WTC11 (cell line): ENCODE measurements around the gene CDCP1. TPM values are rescaled to one million over a fixed set of nuclear protein-coding genes. Genes with fewer than 3 reads are reported as not detected.
A peak's percentile ranks its signal among the peaks of the same experiment; 100 is the strongest.

ENCODE experiments used
- ATAC-seq: fragments of 200-7000 bp; cut with Tn5 transposase; 2 replicates; pipeline ENCODE4 v1.10.0; 2021; ENCODE audit warnings: mild to moderate bottlenecking, moderate library complexity
- CTCF ChIA-PET: fragments of 300-600 bp; sonication (Branson Sonifier 250); formaldehyde crosslinking; loops from one replicate; lab custom pipeline; 2021; ENCODE audit warnings: antibody characterized with exemption; lab: Charles Lee
- POLR2A ChIA-PET: fragments of 350-600 bp; sonication (Branson Sonifier 250); formaldehyde crosslinking; loops from one replicate; lab custom pipeline; 2021; ENCODE audit warnings: antibody characterized with exemption; lab: Charles Lee
- DNase-seq: peaks from one replicate; pipeline ENCODE4 v3.0.0; 2021; ENCODE audit warnings: low spot score
- H3K27ac Mint-ChIP-seq: 2 replicates; pipeline ENCODE4 v1.8.0; 2021; ENCODE audit warnings: mixed read lengths
- H3K27me3 Mint-ChIP-seq: 2 replicates; pipeline ENCODE4 v1.8.0; 2021; ENCODE audit warnings: low read depth, mild to moderate bottlenecking, moderate library complexity, mixed read lengths
- H3K36me3 Mint-ChIP-seq: 2 replicates; pipeline ENCODE4 v1.8.0; 2021; ENCODE audit warnings: mixed read lengths
- H3K4me1 Mint-ChIP-seq: 2 replicates; pipeline ENCODE4 v1.8.0; 2022; ENCODE audit warnings: mixed read lengths
- H3K4me3 Mint-ChIP-seq: 2 replicates; pipeline ENCODE4 v1.8.0; 2021; ENCODE audit warnings: mild to moderate bottlenecking, moderate library complexity, mixed read lengths
- H3K9me3 Mint-ChIP-seq: 2 replicates; pipeline ENCODE4 v1.8.0; 2021; ENCODE audit warnings: mixed read lengths
- HMGA2 ChIP-seq: fragments of 250-450 bp; sonication (Bioruptor Pico); IDR thresholded peaks from 2 replicates; pipeline ENCODE4 v1.4.0; 2021; ENCODE audit warnings: mild to moderate bottlenecking, moderate library complexity
- IRF2 ChIP-seq: sonication (generic); formaldehyde crosslinking; IDR thresholded peaks from 2 replicates; pipeline ENCODE4 v1.8.0; 2022; ENCODE audit warnings: low read depth, missing genetic modification reagents, borderline replicate concordance
- JAZF1 ChIP-seq: fragments of 250-450 bp; sonication (Bioruptor Pico); IDR thresholded peaks from 2 replicates; pipeline ENCODE4 v1.9.0; 2021; ENCODE audit warnings: moderate library complexity, mild to moderate bottlenecking, inconsistent platforms
- JUN ChIP-seq: sonication (generic); formaldehyde crosslinking; IDR thresholded peaks from 2 replicates; pipeline ENCODE4 v1.8.0; 2023; ENCODE audit warnings: mild to moderate bottlenecking, missing genetic modification reagents
- NFYB ChIP-seq: sonication (generic); formaldehyde crosslinking; conservative IDR thresholded peaks from 2 replicates; pipeline ENCODE4 v1.8.0; 2022; ENCODE audit warnings: low read depth, missing genetic modification reagents
- RORB ChIP-seq: fragments of 250-450 bp; sonication (Bioruptor Pico); IDR thresholded peaks from 2 replicates; pipeline ENCODE4 v1.9.0; 2021; ENCODE audit warnings: mild to moderate bottlenecking
- SP1 ChIP-seq: sonication (generic); formaldehyde crosslinking; conservative IDR thresholded peaks from 2 replicates; pipeline ENCODE4 v1.8.1; 2022; ENCODE audit warnings: missing genetic modification reagents
- TCF7 ChIP-seq: sonication (generic); formaldehyde crosslinking; IDR thresholded peaks from 2 replicates; pipeline ENCODE4 v1.8.0; 2022; ENCODE audit warnings: mild to moderate bottlenecking, low read depth, missing genetic modification reagents, moderate library complexity
- ZBTB21 ChIP-seq: sonication (generic); formaldehyde crosslinking; IDR thresholded peaks from 2 replicates; pipeline ENCODE4 v1.8.1; 2023; ENCODE audit warnings: mild to moderate bottlenecking, missing genetic modification reagents, borderline replicate concordance
- ZNF317 ChIP-seq: sonication (generic); formaldehyde crosslinking; IDR thresholded peaks from 2 replicates; pipeline ENCODE4 v1.8.1; 2023; ENCODE audit warnings: low read depth, mild to moderate bottlenecking, moderate library complexity, missing genetic modification reagents, borderline replicate concordance
- total RNA-seq: library from RNA; stranded (reverse); gene quantifications from 3 replicates; pipeline ENCODE4 v1.2.3, GENCODE V29; 2021
- TF ChIP-seq, protein P1 (sequence below): sonication (generic); formaldehyde crosslinking; IDR thresholded peaks from 2 replicates; pipeline ENCODE4 v1.8.0; 2022; ENCODE audit warnings: mild to moderate bottlenecking, missing genetic modification reagents
- TF ChIP-seq, protein P2 (sequence below): fragments of 250-450 bp; sonication (Bioruptor Pico); IDR thresholded peaks from 2 replicates; pipeline ENCODE4 v1.9.0; 2021; ENCODE audit warnings: mild to moderate bottlenecking, borderline replicate concordance
- TF ChIP-seq, protein P3 (sequence below): sonication (generic); formaldehyde crosslinking; IDR thresholded peaks from 2 replicates; pipeline ENCODE4 v1.8.0; 2022; ENCODE audit warnings: mild to moderate bottlenecking, missing genetic modification reagents
- TF ChIP-seq, protein P4 (sequence below): fragments of 250-450 bp; sonication (Bioruptor Pico); conservative IDR thresholded peaks from 2 replicates; pipeline ENCODE4 v1.9.0; 2021; ENCODE audit warnings: mild to moderate bottlenecking

CDCP1 gene
- total RNA-seq, 1 experiment from 2014 or later: 14.6 TPM

DNA sequence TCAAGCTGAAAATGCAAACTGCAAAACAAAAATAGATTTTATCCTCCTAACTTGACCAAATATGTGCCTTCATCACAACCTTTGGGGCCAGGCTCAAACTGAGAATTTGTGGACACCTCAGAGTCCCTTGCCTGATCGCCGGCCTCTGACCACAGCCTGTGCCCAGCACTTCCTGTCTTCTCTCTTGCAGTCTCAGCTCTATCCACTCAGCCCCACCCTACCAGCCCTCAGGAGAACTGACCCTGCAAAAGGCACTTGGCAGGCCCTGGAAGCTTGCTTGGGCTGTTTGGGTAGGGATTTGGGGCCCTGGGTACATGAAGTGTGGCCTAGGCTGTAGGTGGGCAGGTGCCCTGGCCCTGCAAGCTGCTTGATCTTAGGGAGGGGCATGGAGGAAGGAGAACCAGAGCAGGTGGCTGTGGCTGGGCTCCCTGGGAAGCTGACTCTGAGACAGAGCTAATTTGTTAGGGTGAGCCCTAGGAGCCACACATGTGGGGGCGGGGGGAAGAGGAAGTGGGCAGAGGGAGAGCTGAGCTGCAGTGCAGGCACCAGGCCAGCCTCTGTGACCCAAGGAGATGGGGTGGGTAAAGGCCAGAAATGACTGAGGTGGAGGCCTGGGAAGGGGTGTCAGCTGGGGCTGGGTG is 111.4 kb downstream of the CDCP1 start:
- H3K36me3 Mint-ChIP-seq: no peaks in the 10 kb centered on the region
- ChIA-PET CTCF (interaction anchor here (0.6 to 2.5 kb wide), 3 partner anchors 21 to 176 kb away, joined by 3 to 16 read pairs (median 5); no protein-coding TSS in a partner anchor), POLR2A (no interaction called here)
- H3K4me3 Mint-ChIP-seq: peak overlapping the region; percentile 15
- ATAC-seq: no peak
- H3K27ac Mint-ChIP-seq: no peak overlapping the region
- H3K27me3 Mint-ChIP-seq: peaks cover 64% of the 10 kb centered on the region
- H3K9me3 Mint-ChIP-seq: no peaks in the 10 kb centered on the region
- peaks cover 27% of the 10 kb centered on the region for H3K4me1 Mint-ChIP-seq
- TF ChIP-seq RORB (CRISPR knock-in tag): no peak
- TF ChIP-seq, protein P1, sequence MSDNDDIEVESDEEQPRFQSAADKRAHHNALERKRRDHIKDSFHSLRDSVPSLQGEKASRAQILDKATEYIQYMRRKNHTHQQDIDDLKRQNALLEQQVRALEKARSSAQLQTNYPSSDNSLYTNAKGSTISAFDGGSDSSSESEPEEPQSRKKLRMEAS (CRISPR knock-in tag): no peak
- no peak for DNase-seq

DNA sequence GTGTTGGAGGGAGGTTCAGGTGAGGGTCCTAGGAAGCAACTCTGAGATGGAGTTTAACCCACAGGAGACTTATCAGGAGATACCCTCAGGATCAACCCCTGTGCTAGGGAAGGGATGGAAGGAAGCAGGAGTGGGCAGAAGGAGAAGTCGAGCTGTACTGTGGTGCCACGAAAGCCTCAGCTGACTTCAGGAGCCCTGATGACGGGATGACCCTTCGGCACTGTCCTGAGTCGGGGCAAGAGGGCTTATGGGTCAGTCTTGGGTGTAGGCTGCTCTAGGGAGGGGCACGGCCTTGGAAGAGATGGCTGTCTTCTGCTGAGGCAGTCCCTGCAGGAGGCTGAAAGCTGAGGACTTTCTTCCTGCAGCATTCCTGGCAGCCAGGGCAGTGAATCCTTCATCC is 112.4 kb downstream of the CDCP1 start:
- Mint-ChIP-seq H3K27ac (no peak overlapping the region), H3K9me3 (no peaks in the 10 kb centered on the region), H3K36me3 (no peaks in the 10 kb centered on the region), H3K4me3 (no peak overlapping the region), H3K4me1 (peaks cover 25% of the 10 kb centered on the region), H3K27me3 (peaks cover 64% of the 10 kb centered on the region)
- POLR2A ChIA-PET: no interaction called here
- CTCF ChIA-PET: interaction anchor here (1.3 kb wide), 1 partner anchor 41 kb away, joined by 3 read pairs; no protein-coding TSS in a partner anchor
- no peak for DNase-seq
- no peak for TF ChIP-seq ZBTB21
- no peak for TF ChIP-seq SP1 (CRISPR knock-in tag)
- TF ChIP-seq RORB (CRISPR knock-in tag): no peak
- no peak for TF ChIP-seq NFYB
- TF ChIP-seq JAZF1 (CRISPR knock-in tag): no peak
- no peak for TF ChIP-seq IRF2 (CRISPR knock-in tag)
- no peak for TF ChIP-seq JUN (CRISPR knock-in tag)
- no peak for TF ChIP-seq TCF7 (CRISPR knock-in tag)
- TF ChIP-seq, protein P1 (CRISPR knock-in tag): no peak
- TF ChIP-seq ZNF317 (CRISPR knock-in tag): no peak
- TF ChIP-seq, protein P2, sequence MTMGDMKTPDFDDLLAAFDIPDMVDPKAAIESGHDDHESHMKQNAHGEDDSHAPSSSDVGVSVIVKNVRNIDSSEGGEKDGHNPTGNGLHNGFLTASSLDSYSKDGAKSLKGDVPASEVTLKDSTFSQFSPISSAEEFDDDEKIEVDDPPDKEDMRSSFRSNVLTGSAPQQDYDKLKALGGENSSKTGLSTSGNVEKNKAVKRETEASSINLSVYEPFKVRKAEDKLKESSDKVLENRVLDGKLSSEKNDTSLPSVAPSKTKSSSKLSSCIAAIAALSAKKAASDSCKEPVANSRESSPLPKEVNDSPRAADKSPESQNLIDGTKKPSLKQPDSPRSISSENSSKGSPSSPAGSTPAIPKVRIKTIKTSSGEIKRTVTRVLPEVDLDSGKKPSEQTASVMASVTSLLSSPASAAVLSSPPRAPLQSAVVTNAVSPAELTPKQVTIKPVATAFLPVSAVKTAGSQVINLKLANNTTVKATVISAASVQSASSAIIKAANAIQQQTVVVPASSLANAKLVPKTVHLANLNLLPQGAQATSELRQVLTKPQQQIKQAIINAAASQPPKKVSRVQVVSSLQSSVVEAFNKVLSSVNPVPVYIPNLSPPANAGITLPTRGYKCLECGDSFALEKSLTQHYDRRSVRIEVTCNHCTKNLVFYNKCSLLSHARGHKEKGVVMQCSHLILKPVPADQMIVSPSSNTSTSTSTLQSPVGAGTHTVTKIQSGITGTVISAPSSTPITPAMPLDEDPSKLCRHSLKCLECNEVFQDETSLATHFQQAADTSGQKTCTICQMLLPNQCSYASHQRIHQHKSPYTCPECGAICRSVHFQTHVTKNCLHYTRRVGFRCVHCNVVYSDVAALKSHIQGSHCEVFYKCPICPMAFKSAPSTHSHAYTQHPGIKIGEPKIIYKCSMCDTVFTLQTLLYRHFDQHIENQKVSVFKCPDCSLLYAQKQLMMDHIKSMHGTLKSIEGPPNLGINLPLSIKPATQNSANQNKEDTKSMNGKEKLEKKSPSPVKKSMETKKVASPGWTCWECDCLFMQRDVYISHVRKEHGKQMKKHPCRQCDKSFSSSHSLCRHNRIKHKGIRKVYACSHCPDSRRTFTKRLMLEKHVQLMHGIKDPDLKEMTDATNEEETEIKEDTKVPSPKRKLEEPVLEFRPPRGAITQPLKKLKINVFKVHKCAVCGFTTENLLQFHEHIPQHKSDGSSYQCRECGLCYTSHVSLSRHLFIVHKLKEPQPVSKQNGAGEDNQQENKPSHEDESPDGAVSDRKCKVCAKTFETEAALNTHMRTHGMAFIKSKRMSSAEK (CRISPR knock-in tag): no peak
- TF ChIP-seq, protein P3, sequence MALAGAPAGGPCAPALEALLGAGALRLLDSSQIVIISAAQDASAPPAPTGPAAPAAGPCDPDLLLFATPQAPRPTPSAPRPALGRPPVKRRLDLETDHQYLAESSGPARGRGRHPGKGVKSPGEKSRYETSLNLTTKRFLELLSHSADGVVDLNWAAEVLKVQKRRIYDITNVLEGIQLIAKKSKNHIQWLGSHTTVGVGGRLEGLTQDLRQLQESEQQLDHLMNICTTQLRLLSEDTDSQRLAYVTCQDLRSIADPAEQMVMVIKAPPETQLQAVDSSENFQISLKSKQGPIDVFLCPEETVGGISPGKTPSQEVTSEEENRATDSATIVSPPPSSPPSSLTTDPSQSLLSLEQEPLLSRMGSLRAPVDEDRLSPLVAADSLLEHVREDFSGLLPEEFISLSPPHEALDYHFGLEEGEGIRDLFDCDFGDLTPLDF: no peak
- TF ChIP-seq, protein P4, sequence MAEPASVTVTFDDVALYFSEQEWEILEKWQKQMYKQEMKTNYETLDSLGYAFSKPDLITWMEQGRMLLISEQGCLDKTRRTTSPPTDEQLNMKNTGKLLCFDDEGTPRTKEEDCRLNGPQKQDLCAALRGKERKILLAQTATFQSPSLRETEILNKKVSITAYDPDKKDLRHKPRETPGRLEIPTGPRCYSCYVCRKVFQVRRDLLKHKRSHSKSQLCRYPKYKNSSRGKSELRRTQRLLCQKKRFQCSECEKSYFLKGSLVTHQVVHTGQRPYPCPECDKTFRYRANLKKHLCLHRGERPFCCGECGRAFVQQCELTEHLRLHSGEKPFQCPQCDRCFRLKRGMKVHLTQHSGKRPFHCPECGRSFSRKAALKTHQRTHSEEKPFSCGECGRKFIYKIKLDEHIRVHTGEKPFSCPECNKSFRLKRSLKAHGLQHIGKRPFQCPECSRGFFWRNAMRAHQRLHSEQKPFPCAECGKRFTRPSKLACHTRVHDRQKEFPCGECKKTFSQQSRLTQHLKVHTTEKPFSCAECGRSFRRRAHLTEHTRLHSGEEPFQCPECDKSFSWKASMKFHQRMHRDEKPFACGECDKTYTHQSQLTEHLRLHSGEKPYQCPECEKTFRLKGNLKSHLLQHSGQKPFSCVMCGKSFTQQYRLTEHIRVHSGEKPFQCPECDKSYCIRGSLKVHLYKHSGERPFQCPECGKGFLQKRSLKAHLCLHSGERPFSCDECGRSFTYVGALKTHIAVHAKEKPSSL (CRISPR knock-in tag): no peak
- no peak for TF ChIP-seq HMGA2
- TF ChIP-seq, all 79 proteins: peak for 0
- no peak for ATAC-seq

Other genes starting within 250 kb of the CDCP1 start
- gene ZDHHC3, start 170.2 kb downstream of the CDCP1 start, total RNA-seq: 57.7 to 59.1 TPM (median 58.0 TPM) in 3 replicates
- gene EXOSC7, start 170.1 kb downstream of the CDCP1 start, total RNA-seq: 85.7 to 96.4 TPM (median 93.0 TPM) in 3 replicates
- gene CLEC3B, start 120.1 kb downstream of the CDCP1 start, total RNA-seq: 0.57 to 0.92 TPM (median 0.81 TPM) in 3 replicates
- gene TMEM158, start 79.9 kb upstream of the CDCP1 start, total RNA-seq: 17.9 to 19.0 TPM (median 18.5 TPM) in 3 replicates
- 43.0 to 52.0 TPM (median 46.3 TPM) in 3 replicates for gene LARS2, start 242.2 kb upstream of the CDCP1 start, total RNA-seq